Osteocyte (in vitro differentiated cells): Measurements from ENCODE around the gene CACNA1H. TPM values are rescaled to one million over a fixed set of nuclear protein-coding genes. Genes with fewer than 3 reads are reported as not detected.

ENCODE experiments used
- DNase-seq: peaks from one replicate; pipeline ENCODE4 v3.0.0; 2021; ENCODE audit warnings: mixed read lengths; ENCODE audit not compliant: unreplicated experiment; ENCODE audit errors: extremely low spot score
- H3K27ac Mint-ChIP-seq: one replicate; pipeline ENCODE4 v1.8.0; 2021; ENCODE audit warnings: mild to moderate bottlenecking, mixed read lengths; ENCODE audit not compliant: unreplicated experiment
- H3K27me3 Mint-ChIP-seq: one replicate; pipeline ENCODE4 v1.8.0; 2021; ENCODE audit warnings: mixed read lengths; ENCODE audit not compliant: unreplicated experiment
- H3K36me3 Mint-ChIP-seq: one replicate; pipeline ENCODE4 v1.8.0; 2021; ENCODE audit warnings: mixed read lengths; ENCODE audit not compliant: unreplicated experiment
- H3K4me1 Mint-ChIP-seq: one replicate; pipeline ENCODE4 v1.8.0; 2021; ENCODE audit warnings: mixed read lengths; ENCODE audit not compliant: unreplicated experiment
- H3K4me3 Mint-ChIP-seq: one replicate; pipeline ENCODE4 v1.8.0; 2021; ENCODE audit warnings: mild to moderate bottlenecking, moderate library complexity, mixed read lengths; ENCODE audit not compliant: unreplicated experiment
- H3K9me3 Mint-ChIP-seq: one replicate; pipeline ENCODE4 v1.8.0; 2021; ENCODE audit warnings: mixed read lengths; ENCODE audit not compliant: unreplicated experiment
- total RNA-seq: library from RNA; stranded (reverse); gene quantifications from 2 replicates; pipeline ENCODE4 v1.2.1, GENCODE V29; 2021
- TF ChIP-seq, protein P1 (sequence below): fragments of 200-600 bp; sonication (generic); IDR thresholded peaks from 2 replicates; pipeline ENCODE4 v1.5.0; 2021; ENCODE audit warnings: antibody characterized with exemption, mild to moderate bottlenecking, moderate library complexity

Gene CACNA1H
- total RNA-seq, 1 donor from 2014 or later = 21.2 TPM

DNA sequence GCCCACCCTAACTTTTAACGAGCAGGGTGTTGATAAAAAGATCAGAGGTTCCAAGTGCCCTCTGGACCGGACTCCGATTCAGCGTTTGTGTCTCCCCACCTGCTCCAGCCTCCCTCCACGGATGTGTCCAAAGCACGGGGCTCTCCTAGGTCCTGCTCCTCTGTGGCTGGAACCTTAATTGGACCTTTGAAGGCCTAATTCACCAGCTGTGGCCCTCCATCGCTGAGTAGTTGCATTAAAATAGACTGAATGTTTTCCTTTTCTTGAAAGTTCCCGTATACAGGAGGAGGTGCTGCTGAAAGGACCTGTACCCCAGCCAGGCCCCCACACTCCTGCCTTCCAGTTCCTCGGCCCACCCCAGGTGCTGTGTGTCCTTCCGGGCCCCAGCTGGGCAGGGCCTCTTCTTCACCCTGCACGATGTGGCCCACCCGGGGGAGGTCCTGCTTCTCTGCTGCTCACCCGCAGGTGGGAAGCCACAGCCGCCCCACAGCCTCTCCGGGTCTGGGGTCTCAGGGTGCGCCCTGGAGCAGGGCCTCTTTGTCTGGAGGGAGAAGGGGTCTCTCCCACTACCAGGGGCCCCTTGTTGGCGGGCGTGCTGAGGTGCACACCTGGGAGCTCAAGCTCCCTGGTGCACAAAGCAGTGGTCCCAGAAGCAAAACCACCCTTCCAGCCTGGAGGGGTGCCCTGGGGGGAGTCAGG is 1.3 kb upstream of the CACNA1H start:
- DNase-seq = no peak
- H3K4me1 Mint-ChIP-seq = peaks cover 12% of the 10 kb centered on the region
- H3K4me3 Mint-ChIP-seq = peak overlapping the region; percentile 35
- H3K36me3 Mint-ChIP-seq = no peaks in the 10 kb centered on the region
- no peaks in the 10 kb centered on the region for H3K9me3 Mint-ChIP-seq
- peaks cover 2% of the 10 kb centered on the region for H3K27me3 Mint-ChIP-seq
- TF ChIP-seq, protein P1, sequence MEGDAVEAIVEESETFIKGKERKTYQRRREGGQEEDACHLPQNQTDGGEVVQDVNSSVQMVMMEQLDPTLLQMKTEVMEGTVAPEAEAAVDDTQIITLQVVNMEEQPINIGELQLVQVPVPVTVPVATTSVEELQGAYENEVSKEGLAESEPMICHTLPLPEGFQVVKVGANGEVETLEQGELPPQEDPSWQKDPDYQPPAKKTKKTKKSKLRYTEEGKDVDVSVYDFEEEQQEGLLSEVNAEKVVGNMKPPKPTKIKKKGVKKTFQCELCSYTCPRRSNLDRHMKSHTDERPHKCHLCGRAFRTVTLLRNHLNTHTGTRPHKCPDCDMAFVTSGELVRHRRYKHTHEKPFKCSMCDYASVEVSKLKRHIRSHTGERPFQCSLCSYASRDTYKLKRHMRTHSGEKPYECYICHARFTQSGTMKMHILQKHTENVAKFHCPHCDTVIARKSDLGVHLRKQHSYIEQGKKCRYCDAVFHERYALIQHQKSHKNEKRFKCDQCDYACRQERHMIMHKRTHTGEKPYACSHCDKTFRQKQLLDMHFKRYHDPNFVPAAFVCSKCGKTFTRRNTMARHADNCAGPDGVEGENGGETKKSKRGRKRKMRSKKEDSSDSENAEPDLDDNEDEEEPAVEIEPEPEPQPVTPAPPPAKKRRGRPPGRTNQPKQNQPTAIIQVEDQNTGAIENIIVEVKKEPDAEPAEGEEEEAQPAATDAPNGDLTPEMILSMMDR = no peak
- no peak overlapping the region for H3K27ac Mint-ChIP-seq

DNA sequence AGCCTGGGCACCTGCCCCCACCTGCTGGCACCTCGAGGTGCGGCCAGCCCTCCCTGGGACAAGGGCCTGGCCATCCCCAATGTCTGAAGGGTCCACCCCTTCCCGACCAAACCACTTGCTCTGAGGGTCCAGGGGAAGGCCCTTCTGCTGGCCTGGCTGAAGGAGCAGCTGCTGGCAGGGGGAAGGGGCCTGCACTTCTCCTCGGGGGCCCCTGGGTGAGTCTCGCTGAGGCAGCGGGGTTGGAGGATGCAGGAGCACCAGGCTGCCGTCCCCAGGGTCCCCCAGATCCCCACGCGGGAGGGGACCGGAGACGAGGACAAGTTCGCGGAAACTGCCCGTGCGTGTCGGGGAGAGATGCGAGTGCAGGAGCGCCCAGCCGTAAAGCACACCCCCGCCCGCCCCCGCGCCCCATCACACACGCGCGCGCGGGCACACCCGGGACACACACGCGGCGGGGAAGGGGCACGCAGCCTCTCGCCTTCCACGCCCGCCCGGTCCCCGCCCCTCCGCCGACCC is 725 bp upstream of the CACNA1H start:
- peak overlapping the region; percentile 64 for H3K4me3 Mint-ChIP-seq
- no peaks in the 10 kb centered on the region for H3K36me3 Mint-ChIP-seq
- TF ChIP-seq, protein P1 = no peak
- no peaks in the 10 kb centered on the region for H3K9me3 Mint-ChIP-seq
- H3K27me3 Mint-ChIP-seq = peaks cover 2% of the 10 kb centered on the region
- H3K27ac Mint-ChIP-seq = no peak overlapping the region
- DNase-seq = no peak
- H3K4me1 Mint-ChIP-seq = peaks cover 12% of the 10 kb centered on the region

DNA sequence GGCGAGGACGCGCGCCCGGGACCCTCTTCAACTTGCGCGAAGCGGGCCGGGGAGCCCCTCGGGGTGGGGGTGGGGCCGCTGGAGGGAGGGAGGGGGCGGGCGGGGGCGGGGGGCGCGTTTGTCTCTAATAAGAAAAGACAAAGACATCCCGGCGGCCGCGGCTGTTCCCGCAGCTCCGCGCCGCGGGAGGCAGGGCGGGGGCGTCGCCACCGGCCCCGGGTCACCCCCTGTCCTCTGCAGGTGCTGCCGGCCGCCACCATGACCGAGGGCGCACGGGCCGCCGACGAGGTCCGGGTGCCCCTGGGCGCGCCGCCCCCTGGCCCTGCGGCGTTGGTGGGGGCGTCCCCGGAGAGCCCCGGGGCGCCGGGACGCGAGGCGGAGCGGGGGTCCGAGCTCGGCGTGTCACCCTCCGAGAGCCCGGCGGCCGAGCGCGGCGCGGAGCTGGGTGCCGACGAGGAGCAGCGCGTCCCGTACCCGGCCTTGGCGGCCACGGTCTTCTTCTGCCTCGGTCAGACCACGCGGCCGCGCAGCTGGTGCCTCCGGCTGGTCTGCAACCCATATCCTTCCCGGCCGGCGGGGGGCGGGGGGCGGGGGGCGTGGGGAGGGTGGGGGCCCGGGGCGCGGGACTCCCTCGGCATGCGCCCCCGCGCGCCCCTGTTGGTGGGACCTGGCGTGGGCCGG is 714 bp downstream of the CACNA1H start:
- no peak overlapping the region for H3K27ac Mint-ChIP-seq
- H3K4me1 Mint-ChIP-seq = peaks cover 12% of the 10 kb centered on the region
- H3K36me3 Mint-ChIP-seq = no peaks in the 10 kb centered on the region
- H3K9me3 Mint-ChIP-seq = no peaks in the 10 kb centered on the region
- no peak for DNase-seq
- TF ChIP-seq, protein P1 = no peak
- no peak overlapping the region for H3K4me3 Mint-ChIP-seq
- peaks cover 2% of the 10 kb centered on the region for H3K27me3 Mint-ChIP-seq

DNA sequence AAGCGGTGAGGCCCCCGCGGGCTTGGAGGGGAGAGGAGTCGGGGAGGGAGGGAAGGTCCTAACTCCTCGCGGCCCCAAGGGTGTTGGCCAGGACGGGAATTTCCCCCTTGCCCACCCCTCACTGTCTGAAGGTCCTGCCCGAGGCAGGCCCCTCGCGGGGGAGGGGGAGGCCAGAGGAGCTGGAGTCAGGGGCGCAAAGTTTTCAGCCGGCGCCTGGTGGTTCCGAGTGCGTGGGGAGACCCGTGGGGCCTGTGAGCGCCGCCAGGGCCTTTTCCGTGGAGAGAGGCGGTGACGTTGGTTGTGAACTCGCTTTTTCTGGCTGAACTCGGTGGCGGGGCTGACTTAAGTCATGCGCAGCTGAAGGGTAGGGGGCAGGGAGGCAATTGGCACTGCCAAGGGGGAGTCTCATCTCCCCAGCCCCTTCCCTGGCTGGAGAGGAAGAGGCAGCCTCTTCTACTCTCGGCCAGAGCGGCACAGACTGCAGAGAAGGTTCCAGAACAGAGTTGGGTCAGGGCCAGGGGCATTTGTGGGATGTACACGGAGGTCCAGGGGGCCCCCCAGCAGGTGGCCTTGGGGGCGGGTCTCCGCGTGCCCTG is 1.5 kb downstream of the CACNA1H start:
- peaks cover 14% of the 10 kb centered on the region for H3K4me1 Mint-ChIP-seq
- H3K4me3 Mint-ChIP-seq = peak overlapping the region; percentile 65
- H3K36me3 Mint-ChIP-seq = no peaks in the 10 kb centered on the region
- peaks cover 2% of the 10 kb centered on the region for H3K27me3 Mint-ChIP-seq
- H3K9me3 Mint-ChIP-seq = no peaks in the 10 kb centered on the region
- H3K27ac Mint-ChIP-seq = no peak overlapping the region
- DNase-seq = no peak
- TF ChIP-seq, protein P1 = no peak

DNA sequence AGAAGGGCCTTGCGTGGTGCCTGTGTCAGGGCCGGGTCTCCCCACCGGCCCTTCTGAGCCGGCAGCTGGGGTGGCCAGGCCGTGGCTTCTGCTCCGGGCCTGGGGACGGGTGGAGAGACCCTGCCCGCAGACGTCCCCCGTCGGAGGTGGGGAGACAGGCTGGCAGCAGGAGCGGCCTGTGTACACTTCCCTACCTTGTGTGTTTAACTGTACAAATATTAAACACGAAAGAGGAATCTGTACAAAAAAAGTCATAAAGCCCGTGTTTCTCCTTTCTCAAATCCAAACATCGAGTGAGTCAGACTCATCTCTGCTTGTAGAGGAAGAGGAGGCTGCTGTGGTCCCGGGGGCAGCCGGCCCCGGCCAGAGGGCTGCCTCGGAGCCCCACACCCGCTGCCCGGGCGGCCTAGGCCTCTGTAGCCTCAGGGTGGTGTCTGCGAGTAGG is 2.0 kb downstream of the CACNA1H start:
- H3K36me3 Mint-ChIP-seq = no peaks in the 10 kb centered on the region
- DNase-seq = no peak
- H3K4me1 Mint-ChIP-seq = peaks cover 19% of the 10 kb centered on the region
- H3K27ac Mint-ChIP-seq = no peak overlapping the region
- H3K27me3 Mint-ChIP-seq = peaks cover 2% of the 10 kb centered on the region
- peak overlapping the region; percentile 65 for H3K4me3 Mint-ChIP-seq
- TF ChIP-seq, protein P1 = no peak
- H3K9me3 Mint-ChIP-seq = no peaks in the 10 kb centered on the region
